Keratinocyte (primary cell): Measurements from ENCODE around the gene TMEM240. TPM values are rescaled to one million over a fixed set of nuclear protein-coding genes. Genes with fewer than 3 reads are reported as not detected.

Experiments used
- DNase-seq: peaks from one replicate; pipeline ENCODE4 v3.0.0-alpha.2; 2011; ENCODE audit warnings: low read depth, missing footprints, low spot score
- FAIRE-seq: peaks from 2 replicates; lab custom pipeline; 2011; peaks lifted over from hg19 to GRCh38; lab: Jason Lieb, UNC
- H2AFZ ChIP-seq: 2 replicates; pipeline ENCODE4 v1.6.0; 2012; ENCODE audit warnings: low read length, control low read depth, inconsistent platforms; ENCODE audit not compliant: control insufficient read depth
- H3K27ac ChIP-seq: 2 replicates; pipeline ENCODE4 v1.5.1; 2011; ENCODE audit warnings: low read length; ENCODE audit not compliant: control insufficient read depth, insufficient read depth
- H3K27me3 ChIP-seq: 3 replicates; pipeline ENCODE4 v1.6.0; 2011; ENCODE audit warnings: low read length; ENCODE audit not compliant: control insufficient read depth, insufficient read depth; ENCODE audit errors: extremely low read depth
- H3K36me3 ChIP-seq, 2 experiments: 2 replicates in 1 of 2; 3 replicates in 1 of 2; pipeline ENCODE4 v1.5.1; 2011; ENCODE audit warnings: low read length in 2 of 2, mild to moderate bottlenecking in 1 of 2; ENCODE audit not compliant: control insufficient read depth in 2 of 2, insufficient read depth in 2 of 2; ENCODE audit errors: extremely low read depth in 1 of 2
- H3K4me1 ChIP-seq: 3 replicates; pipeline ENCODE4 v1.5.1; 2011; ENCODE audit warnings: low read length; ENCODE audit not compliant: control insufficient read depth, insufficient read depth; ENCODE audit errors: extremely low read depth
- H3K4me2 ChIP-seq: 3 replicates; pipeline ENCODE4 v1.6.0; 2011; ENCODE audit warnings: low read depth, low read length; ENCODE audit not compliant: control insufficient read depth, insufficient read depth; ENCODE audit errors: extremely low read depth
- H3K4me3 ChIP-seq, 3 experiments: fragments of 200-600 bp in 1 of 3; sonication (generic) in 1 of 3; 2 replicates in 2 of 3; 3 replicates in 1 of 3; pipeline ENCODE4 v1.5.1; 2011 to 2016; ENCODE audit warnings: low read length in 3 of 3, mild to moderate bottlenecking in 3 of 3, control low read depth in 2 of 3, inconsistent platforms in 1 of 3, low read depth in 1 of 3, mixed read lengths in 1 of 3, mixed run types in 1 of 3, moderate library complexity in 1 of 3; ENCODE audit not compliant: control insufficient read depth in 2 of 3, insufficient read depth in 2 of 3; ENCODE audit errors: extremely low read depth in 1 of 3
- H3K79me2 ChIP-seq: 2 replicates; pipeline ENCODE4 v1.6.0; 2012; ENCODE audit warnings: low read length; ENCODE audit not compliant: control insufficient read depth, insufficient read depth
- H3K9ac ChIP-seq: 3 replicates; pipeline ENCODE4 v1.6.0; 2011; ENCODE audit warnings: low read length; ENCODE audit not compliant: control insufficient read depth, insufficient read depth; ENCODE audit errors: extremely low read depth
- H3K9me1 ChIP-seq: 3 replicates; pipeline ENCODE4 v1.6.0; 2011; ENCODE audit warnings: low read length; ENCODE audit not compliant: control insufficient read depth, insufficient read depth; ENCODE audit errors: extremely low read depth
- H3K9me3 ChIP-seq: 2 replicates; pipeline ENCODE4 v1.5.1; 2012; ENCODE audit warnings: low read depth, low read length; ENCODE audit not compliant: control insufficient read depth
- H4K20me1 ChIP-seq: 3 replicates; pipeline ENCODE4 v1.6.0; 2011; ENCODE audit warnings: low read length; ENCODE audit not compliant: control insufficient read depth, insufficient read depth; ENCODE audit errors: extremely low read depth
- EZH2 ChIP-seq: IDR thresholded peaks from one replicate; pipeline ENCODE4 v1.6.1; 2012; ENCODE audit warnings: inconsistent platforms, mild to moderate bottlenecking, low read length, moderate library complexity
- dilution Hi-C: fragments of 300-500 bp; cut with MboI; formaldehyde crosslinking; loops from one replicate; pipeline ENCODE4 v1.7.0; 2020; ENCODE audit warnings: low sequenced_read_pairs; ENCODE audit not compliant: extremely low pct_ligation_motif_present
- polyA plus RNA-seq, 5 experiments: library from polyadenylated mRNA; depleted of rRNA in 3 of 5; stranded (reverse) in 3 of 5; stranded (forward) in 1 of 5; unstranded in 1 of 5; fragments of >200 nt; gene quantifications; 1 replicate in 1 of 5; 2 replicates in 3 of 5; 3 replicates in 1 of 5; pipeline versions ENCODE4 v1.2.1 to v1.2.3, GENCODE V29; 2011 to 2012; ENCODE audit warnings: missing spikeins in 2 of 5, low read depth in 1 of 5, low replicate concordance in 1 of 5
- TF ChIP-seq, protein P1 (sequence below), 3 experiments: IDR thresholded peaks in 1 of 3; conservative IDR thresholded peaks in 1 of 3; optimal IDR thresholded peaks in 1 of 3; 2 replicates in 2 of 3; 3 replicates in 1 of 3; pipeline versions ENCODE3 to v1.5.1; 2011; ENCODE audit warnings: low read length in 3 of 3, mild to moderate bottlenecking in 3 of 3, moderate library complexity in 2 of 3, control low read depth in 1 of 3, inconsistent platforms in 1 of 3; ENCODE audit not compliant: insufficient read depth in 2 of 3; ENCODE audit errors: extremely low read depth in 1 of 3

The TMEM240 gene
- polyA plus RNA-seq, 1 donor (not counting 4 experiments of a cell fraction or from before 2014, with no cell fraction given): 0.12 TPM

DNA sequence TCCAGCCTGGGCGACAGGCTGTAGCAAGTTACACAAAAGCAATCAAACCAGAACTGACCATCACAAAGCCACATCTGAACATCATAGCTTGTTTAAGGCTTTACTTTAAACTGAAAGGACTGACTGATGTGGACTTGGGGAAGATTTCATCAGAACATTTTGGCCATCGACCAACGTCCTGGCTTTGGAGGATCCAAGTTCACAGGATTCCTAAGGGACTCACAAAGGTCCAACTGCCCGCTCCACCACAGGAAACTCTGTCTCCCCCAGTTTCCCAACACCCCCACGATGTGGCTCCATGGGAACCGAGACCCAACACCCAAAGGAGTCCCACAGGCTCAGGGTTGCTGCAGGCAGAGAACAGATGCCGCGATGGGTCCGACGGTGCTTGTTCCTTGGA, 24.9 kb upstream of the TMEM240 start:
- no peaks in the 10 kb centered on the region for H3K27me3 ChIP-seq
- H3K27ac ChIP-seq: no peak overlapping the region
- no peak overlapping the region for H2AFZ ChIP-seq
- no peak overlapping the region for H3K4me3 ChIP-seq
- H3K36me3 ChIP-seq: peaks cover 26 to 44% of the 10 kb centered on the region in 2 experiments
- TF ChIP-seq, protein P1, sequence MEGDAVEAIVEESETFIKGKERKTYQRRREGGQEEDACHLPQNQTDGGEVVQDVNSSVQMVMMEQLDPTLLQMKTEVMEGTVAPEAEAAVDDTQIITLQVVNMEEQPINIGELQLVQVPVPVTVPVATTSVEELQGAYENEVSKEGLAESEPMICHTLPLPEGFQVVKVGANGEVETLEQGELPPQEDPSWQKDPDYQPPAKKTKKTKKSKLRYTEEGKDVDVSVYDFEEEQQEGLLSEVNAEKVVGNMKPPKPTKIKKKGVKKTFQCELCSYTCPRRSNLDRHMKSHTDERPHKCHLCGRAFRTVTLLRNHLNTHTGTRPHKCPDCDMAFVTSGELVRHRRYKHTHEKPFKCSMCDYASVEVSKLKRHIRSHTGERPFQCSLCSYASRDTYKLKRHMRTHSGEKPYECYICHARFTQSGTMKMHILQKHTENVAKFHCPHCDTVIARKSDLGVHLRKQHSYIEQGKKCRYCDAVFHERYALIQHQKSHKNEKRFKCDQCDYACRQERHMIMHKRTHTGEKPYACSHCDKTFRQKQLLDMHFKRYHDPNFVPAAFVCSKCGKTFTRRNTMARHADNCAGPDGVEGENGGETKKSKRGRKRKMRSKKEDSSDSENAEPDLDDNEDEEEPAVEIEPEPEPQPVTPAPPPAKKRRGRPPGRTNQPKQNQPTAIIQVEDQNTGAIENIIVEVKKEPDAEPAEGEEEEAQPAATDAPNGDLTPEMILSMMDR (optimal IDR thresholded peaks at IDR 0.05 in 1 of 3, IDR thresholded peaks at IDR 0.05 in 1 of 3, conservative IDR thresholded peaks at IDR 0.05 in 1 of 3; ENCODE audit: extremely low read depth in 1 of 3, insufficient read depth in 2 of 3, low read length in 3 of 3): no peak
- no peak for TF ChIP-seq EZH2
- H3K79me2 ChIP-seq: peaks cover 91% of the 10 kb centered on the region
- FAIRE-seq (no peak), DNase-seq (no peak)
- no peaks in the 10 kb centered on the region for H3K4me1 ChIP-seq
- no peak overlapping the region for H3K9ac ChIP-seq
- H3K9me1 ChIP-seq: no peaks in the 10 kb centered on the region
- H3K9me3 ChIP-seq: no peaks in the 10 kb centered on the region
- peaks cover 34% of the 10 kb centered on the region for H4K20me1 ChIP-seq
- dilution Hi-C loops: no loop called here
- H3K4me2 ChIP-seq: no peak overlapping the region

DNA sequence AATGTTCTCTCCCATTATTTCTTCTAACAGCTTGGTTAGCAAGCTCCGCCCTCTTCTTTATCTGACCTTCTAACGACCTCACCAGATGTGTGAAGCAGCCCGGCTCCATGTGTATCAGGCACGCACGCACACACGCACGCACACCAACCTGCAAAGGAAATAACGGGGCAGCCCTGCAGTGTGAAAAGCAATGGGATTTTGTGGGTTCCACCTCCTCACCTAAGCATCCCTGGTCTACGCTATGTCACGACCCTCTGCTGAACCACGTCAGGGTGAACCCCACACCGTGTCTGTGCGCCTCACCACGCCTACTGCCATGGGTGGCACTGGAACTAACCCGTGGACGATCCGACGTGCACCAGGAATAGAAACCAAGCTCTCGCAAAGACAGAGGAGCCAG, 23.8 kb upstream of the TMEM240 start:
- peaks cover 28% of the 10 kb centered on the region for H4K20me1 ChIP-seq
- no peak overlapping the region for H3K27ac ChIP-seq
- H3K9ac ChIP-seq: no peak overlapping the region
- no peaks in the 10 kb centered on the region for H3K9me3 ChIP-seq
- FAIRE-seq (no peak), DNase-seq (no peak)
- H3K4me3 ChIP-seq: no peak overlapping the region
- H2AFZ ChIP-seq: no peak overlapping the region
- dilution Hi-C loops: no loop called here
- TF ChIP-seq EZH2: no peak
- TF ChIP-seq, protein P1 (optimal IDR thresholded peaks at IDR 0.05 in 1 of 3, IDR thresholded peaks at IDR 0.05 in 1 of 3, conservative IDR thresholded peaks at IDR 0.05 in 1 of 3; ENCODE audit: extremely low read depth in 1 of 3, insufficient read depth in 2 of 3, low read length in 3 of 3): no peak
- H3K36me3 ChIP-seq: peaks cover 26 to 44% of the 10 kb centered on the region in 2 experiments
- H3K4me2 ChIP-seq: no peak overlapping the region
- H3K27me3 ChIP-seq: no peaks in the 10 kb centered on the region
- no peaks in the 10 kb centered on the region for H3K4me1 ChIP-seq
- H3K79me2 ChIP-seq: peaks cover 88% of the 10 kb centered on the region
- H3K9me1 ChIP-seq: no peaks in the 10 kb centered on the region
